ENCODE measurements around the gene TFDP1.

The TFDP1 gene

DNA sequence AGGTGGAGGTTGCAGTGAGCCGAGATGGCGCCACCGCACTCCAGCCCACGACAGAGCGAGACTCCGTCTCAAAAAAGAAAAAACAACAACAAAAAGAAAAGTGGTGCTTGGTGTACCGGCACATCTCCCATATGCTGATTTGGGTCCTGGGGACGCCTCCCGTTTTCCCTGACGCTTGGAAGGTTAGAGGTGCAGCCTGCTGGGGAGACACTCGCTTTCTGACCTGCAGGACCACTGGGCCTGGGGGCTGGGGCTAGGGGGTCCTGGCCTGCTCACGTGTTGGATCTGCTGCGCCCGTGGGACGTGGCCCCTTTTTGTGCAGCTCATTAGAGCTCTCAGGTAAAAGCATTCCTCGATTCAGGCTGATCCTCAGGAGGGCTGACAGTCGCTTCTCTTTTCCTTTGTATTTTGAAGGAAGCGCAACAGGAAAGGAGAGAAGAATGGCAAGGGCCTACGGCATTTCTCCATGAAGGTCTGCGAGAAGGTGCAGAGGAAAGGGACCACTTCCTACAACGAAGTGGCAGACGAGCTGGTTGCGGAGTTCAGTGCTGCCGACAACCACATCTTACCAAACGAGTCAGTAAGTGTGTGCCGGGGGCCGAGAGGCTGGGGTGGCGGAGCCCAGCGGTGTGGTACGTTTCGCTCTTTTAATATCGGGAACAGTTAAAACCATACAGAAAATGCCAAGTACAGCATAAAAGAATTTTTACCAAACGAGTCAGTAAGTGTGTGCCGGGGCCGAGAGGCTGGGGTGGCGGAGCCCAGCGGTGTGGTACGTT, 48.3 kb downstream of the TFDP1 start:
- DNase-seq (ENCODE audit: low read depth in 1 of 2, low spot score in 1 of 2) = no peak

DNA sequence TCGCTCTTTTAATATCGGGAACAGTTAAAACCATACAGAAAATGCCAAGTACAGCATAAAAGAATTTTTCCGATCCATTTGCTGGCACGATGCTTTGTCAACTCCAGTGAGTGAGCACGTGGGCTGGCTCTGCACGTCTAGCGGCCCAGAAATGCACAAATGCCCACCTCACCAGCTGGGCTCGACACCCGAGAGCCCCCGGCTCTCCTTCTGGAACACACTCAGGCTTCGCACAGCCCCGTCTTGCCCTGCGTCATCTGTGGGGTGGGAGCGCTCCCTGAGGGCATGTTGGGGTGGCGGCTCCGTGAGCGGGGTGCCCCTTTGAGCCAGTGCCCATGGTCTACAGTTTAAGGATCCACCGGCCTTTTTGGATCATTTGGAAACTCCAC, 48.9 kb downstream of the TFDP1 start:
- no peak for DNase-seq (ENCODE audit: low read depth in 1 of 2, low spot score in 1 of 2)

DNA sequence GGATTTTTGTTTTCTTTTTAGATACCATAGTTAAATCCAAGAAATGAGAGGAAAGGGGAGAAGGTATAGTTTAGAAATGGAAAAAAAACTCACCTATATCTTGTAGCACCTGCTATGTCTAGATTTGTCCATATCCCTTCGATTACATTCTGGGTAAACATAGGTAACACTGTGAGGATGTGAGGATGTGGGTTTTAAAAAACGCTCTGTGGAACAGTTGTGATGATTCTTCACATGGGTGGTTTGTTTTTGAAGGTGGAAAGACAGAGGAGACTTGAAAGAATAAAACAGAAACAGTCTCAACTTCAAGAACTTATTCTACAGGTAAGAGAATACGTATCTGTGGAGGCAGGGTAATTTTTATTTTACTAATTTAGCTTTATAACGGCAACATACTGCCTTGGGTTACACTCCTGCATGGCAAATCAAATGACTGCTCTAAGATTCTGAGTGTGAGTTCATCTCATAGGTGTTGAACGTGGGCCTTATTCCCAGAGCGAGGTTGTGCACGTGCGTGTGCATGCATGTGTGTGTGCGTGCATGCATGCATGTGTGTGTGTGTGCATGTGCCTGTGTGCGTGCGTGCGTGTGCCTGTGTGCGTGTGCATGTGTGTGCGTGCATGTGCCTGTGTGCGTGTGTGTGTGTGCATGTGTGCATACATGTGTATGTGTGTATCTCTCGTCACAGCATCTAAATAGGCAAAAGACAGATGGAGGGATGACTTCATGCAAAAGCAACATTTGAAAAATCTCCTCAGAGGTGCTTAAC, 49.9 kb downstream of the TFDP1 start:
- DNase-seq (ENCODE audit: low read depth in 1 of 2, low spot score in 1 of 2) = no peak

DNA sequence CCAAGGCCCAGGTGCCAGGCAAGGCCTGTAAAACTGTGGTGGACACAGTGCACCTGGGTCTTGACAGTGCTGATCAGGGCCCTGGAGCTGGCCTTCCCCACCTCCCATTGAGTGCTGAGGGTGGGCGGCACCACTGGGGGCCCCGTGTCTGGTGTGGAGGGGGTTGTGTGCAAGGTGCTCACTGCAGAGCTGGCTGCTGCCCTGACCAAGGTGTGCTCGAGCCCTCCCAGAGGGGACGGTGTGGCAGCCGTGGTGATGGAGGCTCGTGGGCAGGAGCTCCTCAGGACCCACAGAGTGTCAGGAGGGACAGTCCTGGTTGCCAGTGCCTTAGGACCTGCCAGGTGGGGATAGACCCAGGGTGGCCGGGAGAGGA, 50.5 kb downstream of the TFDP1 start:
- DNase-seq (ENCODE audit: low read depth in 1 of 2, low spot score in 1 of 2) = no peak

DNA sequence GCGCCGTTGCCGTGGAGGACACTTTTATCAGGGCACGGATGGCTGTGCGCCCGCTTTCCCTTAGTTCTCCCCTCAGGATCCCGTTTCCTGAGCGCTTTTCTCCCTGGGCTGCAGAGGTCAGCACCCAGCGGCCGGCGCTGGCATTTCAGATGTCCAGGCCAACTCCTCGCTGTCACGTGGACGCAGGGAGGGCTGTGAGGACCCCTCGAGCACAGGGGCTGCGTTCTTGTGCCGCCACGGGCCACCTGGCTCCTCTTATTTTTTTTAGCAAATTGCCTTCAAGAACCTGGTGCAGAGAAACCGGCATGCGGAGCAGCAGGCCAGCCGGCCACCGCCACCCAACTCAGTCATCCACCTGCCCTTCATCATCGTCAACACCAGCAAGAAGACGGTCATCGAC, 51.2 kb downstream of the TFDP1 start:
- no peak for DNase-seq (ENCODE audit: low read depth in 1 of 2, low spot score in 1 of 2)

DNA sequence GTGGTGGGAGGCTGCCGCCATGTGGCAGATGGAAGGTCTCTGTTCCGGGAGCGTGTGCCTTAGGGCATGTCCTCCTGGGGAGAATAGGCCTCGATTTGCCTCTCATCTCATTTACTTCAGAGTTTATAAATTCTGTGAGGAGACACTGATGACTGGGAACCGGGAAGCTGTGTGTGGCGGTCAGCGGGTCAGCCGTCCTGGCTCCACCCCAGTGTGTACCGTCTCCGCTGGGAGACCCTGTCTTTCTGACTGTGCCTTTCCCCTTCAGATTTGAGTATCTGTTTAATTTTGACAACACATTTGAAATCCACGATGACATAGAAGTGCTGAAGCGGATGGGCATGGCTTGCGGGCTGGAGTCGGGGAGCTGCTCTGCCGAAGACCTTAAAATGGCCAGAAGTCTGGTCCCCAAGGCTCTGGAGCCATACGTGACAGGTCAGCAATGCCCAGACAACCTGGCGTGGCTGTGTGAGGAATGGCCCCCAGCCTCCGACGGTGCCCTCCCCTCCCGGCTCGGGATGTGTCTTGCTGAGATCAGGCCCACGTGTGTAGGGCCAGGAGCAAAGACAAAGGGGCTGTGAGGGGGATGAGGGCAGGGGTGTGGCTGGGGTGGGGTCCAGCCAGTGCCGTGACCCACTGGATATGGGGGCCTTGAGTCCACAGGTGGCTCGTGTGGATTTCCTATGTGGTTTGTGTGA, 51.9 kb downstream of the TFDP1 start:
- no peak for DNase-seq (ENCODE audit: low read depth in 1 of 2, low spot score in 1 of 2)

DNA sequence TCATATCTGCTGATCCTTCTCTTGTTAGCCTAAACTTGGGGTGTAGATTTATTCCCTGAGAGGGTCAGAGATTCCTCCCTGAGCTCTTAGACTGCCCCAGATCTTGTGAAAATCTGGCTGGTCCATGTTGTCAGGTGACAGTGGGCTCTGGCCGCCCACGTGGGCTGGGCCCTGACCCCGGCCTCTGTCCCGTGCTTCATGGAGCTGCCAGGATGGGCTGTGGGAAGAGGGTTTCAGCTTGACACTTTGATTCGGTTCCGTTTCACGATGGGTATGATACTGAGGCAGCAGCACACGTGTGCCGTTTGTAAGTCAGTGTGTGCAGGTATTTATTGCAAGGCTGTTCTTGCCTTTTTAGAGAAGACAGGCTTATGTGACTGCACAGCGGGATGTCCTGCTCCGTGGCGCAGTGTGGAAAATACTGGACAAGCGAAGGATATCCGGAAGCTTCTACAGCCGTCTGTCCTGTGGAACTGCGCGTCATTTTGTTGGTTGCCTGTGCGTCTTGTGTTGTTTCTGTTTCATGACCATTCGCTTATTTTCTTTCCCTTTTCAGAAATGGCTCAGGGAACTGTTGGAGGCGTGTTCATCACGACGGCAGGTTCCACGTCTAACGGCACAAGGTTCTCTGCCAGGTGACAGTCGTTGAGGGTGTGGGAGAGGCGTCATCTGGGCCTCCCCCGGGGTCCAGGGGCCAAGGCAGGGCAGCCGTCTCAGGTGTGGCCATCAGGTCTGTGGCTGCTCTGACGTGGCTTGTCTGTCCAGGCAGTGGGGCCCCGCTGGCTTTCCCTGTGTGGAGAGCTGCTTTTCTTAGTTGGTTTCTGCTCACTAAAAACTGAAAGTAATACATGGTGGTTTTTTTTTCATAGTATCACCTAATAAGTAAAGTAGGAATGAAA, 53.0 kb downstream of the TFDP1 start:
- no peak for DNase-seq (ENCODE audit: low read depth in 1 of 2, low spot score in 1 of 2)

DNA sequence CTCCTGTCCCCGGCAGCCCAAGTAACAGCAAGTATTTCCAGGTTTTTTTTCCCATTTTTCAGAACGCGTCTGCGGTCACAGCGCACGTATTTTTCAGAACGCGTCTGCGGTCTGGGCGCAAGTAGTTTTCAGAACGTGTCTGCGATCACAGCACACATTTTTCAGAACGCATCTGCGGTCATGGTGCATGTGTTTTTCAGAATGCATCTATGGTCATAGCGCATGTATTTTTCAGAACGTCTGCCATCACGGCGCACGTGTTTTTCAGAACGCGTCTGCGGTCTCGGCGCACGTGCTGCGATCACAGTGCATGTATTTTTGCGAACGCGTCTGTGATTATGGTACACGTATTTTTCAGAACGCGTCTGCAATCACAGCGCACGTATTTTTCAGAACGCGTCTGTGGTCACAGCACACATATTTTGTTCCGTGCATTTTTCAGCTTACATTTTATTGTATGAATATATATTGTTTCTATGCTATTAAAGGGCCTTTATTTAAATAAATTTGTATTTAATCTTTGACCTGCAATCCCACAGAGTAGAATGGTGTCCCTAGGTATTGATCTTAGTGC, 53.7 kb downstream of the TFDP1 start:
- no peak for DNase-seq (ENCODE audit: low read depth in 1 of 2, low spot score in 1 of 2)

DNA sequence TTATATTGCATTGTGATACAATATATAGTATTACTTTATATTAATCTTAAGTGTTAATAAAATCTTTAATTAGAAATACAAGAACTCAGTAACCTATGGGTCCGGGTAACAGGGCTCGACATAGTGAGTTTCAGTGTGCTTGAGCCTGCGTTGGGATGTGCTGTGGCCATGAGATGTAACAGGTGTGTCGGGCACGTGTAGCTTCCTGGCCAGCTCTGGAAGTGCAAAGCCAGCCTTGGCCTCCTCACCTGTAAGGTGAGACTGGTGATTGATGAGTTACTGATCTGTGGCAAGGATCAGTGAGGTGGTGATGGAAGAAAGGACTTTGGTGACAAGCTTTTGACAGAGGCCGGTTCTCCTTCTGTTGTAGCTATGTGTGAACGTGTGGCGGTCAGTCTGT, 54.3 kb downstream of the TFDP1 start:
- no peak for DNase-seq (ENCODE audit: low read depth in 1 of 2, low spot score in 1 of 2)

DNA sequence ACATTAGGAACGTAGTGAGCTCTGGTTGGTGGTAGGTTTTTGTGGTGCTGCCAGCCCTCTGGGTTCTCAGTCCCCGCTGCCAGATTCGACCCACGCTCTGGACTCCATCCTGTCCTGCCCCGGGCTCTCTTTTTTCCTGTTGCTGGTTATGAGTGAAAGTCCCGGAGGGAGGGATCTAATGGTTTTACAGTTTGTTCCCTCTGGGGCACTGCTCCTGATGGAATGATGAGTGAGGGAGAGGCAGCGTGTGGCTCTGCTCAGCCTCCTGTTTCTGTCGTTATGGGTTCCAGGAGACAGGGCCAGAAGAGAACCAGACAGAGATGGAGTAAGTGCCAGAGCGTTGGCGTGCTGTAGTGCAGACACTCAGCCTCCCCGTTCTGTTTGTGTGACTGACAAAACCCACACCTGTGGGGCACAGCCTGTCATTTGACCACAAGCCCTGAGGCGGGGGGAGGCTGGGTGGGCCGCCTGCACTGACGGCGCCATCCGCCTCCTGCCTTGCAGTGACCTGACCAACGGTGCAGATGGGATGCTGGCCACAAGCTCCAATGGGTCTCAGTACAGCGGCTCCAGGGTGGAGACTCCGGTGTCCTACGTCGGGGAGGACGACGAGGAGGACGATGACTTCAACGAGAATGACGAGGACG, 55.2 kb downstream of the TFDP1 start:
- DNase-seq (ENCODE audit: low read depth in 1 of 2, low spot score in 1 of 2) = no peak

DNA sequence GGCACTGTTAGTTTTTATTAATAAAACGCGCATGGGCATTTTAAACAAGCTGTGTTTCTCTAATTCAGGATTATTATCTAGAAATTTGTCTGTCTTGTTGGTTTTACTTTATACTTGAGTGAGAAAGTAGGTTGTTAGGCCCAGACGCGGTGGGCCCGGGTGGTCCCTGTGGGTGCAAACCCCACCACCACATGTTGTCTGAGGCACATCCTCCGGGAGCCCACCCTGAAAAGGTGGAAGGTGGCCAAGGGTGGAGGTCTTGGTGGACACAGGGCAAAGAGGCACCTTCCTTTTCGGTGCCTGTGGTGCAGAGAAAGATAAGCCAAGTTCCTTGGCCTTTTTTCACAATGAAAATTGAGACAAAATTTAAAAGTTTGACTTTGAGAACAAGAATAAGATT, 56.9 kb downstream of the TFDP1 start:
- no peak for DNase-seq (ENCODE audit: low read depth in 1 of 2, low spot score in 1 of 2)

DNA sequence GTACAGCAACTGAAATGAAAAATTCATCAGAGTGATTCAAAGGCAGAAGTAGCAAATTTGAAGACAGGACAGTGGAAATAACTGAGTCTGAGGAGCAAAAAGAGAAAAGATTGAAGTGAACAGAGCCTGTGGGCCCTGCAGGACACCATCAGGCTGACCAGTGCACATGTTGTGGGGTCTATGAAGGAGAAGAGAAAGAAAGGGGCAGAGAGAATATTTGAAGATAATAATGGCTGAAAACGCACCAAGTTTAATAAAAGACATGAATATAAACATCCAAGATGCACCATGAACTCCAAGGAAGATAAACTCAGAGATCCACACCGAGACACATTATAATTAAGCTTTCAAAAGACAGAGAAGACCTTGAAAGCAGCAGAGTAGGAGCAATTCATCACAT, 58.0 kb downstream of the TFDP1 start:
- DNase-seq (ENCODE audit: low read depth in 1 of 2, low spot score in 1 of 2) = no peak

DNA sequence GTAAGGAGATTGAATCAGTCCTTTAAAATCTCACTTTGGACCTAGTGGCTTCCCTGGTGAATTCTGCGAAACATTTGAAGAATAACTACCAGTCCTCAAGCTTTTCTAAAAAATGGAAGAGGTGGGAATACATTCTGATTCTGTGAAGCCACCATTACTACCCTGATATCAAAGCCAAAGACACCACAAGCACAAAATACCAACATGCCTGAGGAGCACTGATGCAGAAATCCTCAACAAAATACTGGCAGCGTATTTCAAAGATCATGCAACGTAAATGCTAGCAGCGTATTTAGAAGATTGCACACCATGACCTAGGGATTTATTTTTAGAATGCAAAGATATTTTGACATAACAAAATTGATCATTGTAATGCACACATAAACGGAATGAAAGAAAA, 59.0 kb downstream of the TFDP1 start:
- no peak for DNase-seq (ENCODE audit: low read depth in 1 of 2, low spot score in 1 of 2)

DNA sequence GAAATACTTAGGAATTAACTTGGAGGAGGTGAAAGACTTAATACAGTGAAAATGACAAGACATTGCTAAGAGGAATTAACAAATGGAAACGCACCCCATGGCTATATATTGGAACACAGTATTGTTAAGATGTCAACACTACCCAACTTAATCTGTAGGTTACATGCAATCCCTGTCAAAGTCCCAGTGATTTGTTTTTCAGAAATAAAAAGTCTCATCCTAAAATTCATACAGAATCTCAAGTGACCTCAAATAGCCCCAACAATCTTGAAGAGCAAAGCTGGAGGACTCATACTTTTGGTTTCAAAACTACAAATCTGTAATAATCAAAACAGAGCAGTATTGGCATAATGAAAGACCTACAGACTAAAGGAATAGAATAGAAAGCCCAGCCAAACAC, 60.2 kb downstream of the TFDP1 start:
- DNase-seq (ENCODE audit: low read depth in 1 of 2, low spot score in 1 of 2) = no peak

DNA sequence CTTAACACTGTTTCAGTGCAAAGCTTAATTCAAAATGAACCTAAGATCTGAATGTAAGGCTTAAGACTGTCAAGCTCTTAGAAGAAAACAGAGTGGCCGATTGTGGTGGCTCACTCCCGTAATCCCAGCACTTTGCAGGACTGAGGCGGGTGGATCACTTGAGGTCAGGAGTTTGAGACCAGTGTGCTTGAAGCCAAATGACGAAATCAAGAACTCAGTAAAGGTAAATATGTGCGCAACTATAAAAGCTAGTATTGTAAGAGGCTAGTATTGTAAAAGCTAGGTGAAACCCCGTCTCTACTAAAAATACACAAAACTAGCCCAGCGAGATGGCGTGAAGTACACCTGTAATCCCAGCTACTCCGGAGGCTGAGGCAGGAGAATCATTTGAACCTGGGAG, 60.8 kb downstream of the TFDP1 start:
- no peak for DNase-seq (ENCODE audit: low read depth in 1 of 2, low spot score in 1 of 2)

DNA sequence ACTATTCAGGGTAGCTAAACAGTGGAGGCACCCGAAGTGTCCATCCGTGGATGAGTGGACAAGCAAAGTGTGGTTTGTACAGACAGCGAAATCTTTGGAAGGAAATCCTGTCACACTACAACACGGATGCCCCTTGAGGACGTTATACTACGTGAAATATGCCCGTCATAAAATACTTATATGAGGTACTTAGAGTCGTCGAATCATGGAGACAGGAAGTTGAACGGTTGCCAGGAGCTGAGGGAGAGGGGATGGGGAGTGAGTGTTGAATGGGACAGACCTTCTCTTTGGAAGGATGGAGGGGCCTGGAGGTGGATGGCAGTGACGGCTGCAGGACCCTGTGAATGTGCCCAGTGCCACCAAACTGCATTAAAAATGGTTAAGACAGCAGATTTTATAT, 61.8 kb downstream of the TFDP1 start:
- no peak for DNase-seq (ENCODE audit: low read depth in 1 of 2, low spot score in 1 of 2)

DNA sequence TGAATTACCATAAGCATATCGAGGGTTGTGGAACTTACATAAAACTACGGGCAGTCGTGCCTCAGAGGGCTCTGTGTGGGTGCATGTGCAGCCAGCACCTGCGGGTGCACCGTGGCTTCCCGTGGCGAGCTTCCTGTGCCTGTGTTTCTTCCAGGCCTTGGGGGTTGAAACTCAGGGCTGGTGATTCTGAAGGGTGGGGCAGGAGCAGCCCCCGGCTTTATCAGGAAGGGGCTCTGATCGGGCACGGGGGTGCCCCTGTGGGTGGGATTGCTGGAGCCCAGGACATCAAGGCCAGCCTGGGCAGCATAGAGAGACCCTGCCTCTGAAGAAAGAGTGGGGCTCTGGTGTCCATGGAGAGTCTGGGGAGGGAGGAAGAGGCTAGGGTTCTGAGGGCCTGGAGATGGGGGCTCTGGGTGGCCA, 62.4 kb downstream of the TFDP1 start:
- DNase-seq (ENCODE audit: low read depth in 1 of 2, low spot score in 1 of 2) = no peak

DNA sequence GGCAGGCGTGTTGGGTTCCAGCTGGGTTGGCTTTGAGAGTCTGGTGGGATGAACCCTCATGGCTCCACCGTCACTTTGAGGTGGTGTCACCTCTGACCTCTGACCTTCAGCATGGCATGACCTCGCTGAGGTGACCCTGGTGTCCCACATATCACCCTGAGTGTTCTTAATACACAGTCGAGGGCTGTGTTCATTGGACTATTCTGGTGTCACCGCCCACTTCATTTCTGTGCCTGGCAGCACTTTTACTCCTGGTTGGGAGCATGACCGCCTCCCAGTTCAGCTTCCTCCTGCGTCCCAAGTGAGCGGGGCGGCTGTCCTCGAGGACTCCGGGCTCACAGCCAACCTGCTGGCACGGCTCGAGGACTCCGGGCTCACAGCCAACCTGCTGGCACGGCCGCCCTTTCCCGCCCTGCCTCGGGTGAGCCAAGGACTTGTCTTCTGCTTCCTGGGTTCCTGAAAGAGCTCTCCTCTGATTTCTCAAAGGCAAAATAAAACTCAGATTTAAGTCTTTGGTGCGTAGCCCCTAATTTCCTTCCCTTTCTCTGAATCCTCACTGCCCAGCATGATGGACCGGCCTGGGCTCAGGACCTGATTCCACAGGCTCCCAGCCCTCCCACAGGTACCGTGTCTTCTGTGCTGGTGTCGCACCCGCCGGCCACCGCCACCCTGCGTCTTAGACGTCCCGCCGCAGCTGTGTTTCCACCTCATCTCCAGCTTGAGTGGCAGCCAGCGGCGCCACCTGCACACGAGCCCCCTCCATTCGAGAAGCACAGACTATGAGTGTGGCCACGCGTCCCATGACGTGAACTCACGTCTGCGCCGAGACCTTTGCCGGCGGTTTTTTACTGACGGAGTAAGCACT, 63.0 kb downstream of the TFDP1 start:
- no peak for DNase-seq (ENCODE audit: low read depth in 1 of 2, low spot score in 1 of 2)

DNA sequence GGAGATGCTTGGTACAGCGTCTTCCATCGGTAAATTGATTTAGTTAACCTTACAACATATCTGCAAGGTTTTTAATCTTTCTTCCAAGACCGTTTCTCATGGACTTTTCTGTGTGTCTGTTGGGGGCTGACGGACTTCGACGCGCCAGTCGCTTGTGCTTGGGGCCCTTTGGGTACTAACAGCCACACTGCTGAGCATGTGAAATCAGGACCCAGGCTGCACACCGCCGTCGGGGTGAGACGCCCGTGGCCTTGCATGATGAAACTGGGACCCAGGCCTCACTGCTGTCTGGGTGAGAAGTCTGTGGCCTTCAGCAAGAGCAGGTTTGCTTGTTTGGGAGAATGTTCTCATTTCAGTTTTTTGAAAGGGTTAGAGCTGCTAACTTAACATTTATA, 63.7 kb downstream of the TFDP1 start:
- no peak for DNase-seq (ENCODE audit: low read depth in 1 of 2, low spot score in 1 of 2)
